HG02840 (cell line): ENCODE data around the gene PAK5.

ENCODE experiments used
- ATAC-seq: cut with Tn5 transposase; IDR thresholded peaks from one replicate; pipeline ENCODE4 v1.9.1; 2021; ENCODE audit warnings: mild to moderate bottlenecking, moderate library complexity, moderate number of reproducible peaks; ENCODE audit not compliant: unreplicated experiment, low FRiP score

The PAK5 gene

DNA sequence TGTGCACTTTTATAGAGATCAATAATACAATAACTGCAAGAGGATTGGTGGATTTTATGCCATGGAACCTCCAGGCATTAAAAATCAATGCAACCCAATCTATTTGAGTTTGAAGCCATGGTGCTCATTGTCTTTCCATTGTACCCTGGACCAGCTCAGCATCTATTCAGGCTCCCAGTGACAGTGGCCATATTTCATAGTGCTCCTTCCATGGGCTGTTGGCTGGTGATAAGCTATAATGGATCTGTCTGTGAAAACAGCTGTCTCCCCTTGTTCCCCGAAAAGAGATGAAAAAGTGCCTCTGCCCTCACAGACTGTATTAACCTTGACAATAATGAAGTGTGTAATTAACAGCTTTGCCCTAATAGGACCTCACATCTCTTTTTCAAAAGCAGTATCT, 250.2 kb downstream of the PAK5 start:
- ATAC-seq, result no peak

DNA sequence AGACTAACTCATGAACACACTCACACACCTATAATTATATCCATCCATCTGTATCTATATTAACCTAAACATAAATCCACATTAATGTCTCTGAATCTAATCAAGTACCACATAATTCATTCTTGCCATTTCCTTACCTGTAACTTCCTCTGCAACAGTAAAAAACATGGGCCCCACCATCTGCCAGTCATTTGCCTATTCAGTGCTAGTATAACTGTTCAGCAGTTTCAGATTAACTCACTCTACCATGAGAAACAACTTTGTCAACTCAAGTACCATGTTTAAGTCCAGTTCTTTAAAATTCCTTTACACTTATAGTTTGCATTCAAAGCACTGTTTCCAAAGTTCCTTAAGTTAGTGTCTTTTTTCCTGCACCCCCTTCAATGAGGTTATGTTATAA, 255.7 kb downstream of the PAK5 start:
- no peak for ATAC-seq

DNA sequence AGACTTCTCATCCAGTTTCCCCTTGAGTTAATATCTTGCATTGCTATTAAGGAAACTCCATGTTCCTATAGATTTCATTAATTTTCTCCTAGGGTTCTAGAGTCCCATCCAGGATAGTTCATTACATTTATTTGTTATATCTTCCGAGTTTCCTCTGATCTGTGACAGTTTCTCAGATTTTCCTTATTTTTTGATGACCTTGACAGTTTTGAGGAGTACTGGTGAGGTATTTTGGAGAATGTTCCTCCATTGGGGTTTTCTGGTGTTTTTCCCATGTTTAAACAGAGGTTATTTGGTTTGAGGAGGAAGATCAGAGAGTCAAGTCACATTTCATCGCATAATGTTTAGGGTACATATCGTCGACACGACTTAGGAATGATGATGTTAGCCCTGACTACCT, 256.7 kb downstream of the PAK5 start:
- no peak for ATAC-seq

GRCh38 chr20:9581509-9581908, 257.4 kb downstream of the PAK5 start:
- no peak for ATAC-seq

- ATAC-seq, result no peak
These were observed 260.3 kb downstream of the PAK5 start for GRCh38 chr20:9578594-9578993.

GRCh38 chr20:9577397-9577796, 261.5 kb downstream of the PAK5 start:
- ATAC-seq, result no peak

GRCh38 chr20:9576695-9577094, 262.2 kb downstream of the PAK5 start:
- ATAC-seq, result no peak

DNA sequence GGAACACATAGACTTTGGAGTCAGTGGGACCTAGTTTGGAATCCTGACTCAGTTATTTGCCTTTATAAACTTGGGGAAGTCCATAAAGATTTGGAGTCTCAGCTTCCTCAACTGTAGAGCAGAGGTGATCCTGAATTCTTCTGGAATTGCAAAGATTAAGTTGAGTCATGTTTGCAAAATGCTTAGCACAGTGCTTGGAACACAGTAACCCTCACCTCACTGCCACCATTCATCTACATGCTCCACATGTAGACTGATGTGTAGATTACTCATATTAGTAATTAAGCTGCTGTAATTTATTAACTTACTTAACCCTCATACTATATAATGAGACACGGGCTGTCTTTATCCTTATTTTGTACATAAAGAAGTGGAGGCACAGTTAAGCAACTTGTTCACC, 263.0 kb downstream of the PAK5 start:
- no peak for ATAC-seq

- no peak for ATAC-seq
These were observed 264.1 kb downstream of the PAK5 start for GRCh38 chr20:9574776-9575175.

DNA sequence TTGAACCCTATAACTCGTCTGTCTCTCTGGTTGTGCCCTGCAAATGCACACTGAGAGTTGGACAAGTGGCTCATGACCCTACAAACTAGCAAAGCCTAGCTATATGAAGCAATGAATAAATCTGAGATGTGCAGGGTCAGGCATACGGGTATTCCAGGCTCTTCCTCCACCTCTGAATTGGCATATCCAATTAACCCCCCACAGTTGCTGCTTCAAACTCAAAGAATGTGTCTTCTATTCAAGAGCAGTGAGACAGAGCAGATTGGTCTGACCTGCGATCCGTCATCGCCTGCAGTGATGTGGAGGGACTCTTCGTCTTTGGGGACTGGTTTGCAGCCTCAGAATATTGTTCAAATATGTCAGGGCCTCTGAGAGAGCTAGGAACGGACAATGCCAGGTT, 264.7 kb downstream of the PAK5 start:
- ATAC-seq, result no peak

GRCh38 chr20:9573335-9574151, 265.3 kb downstream of the PAK5 start:
- no peak for ATAC-seq

GRCh38 chr20:9572670-9573069, 266.2 kb downstream of the PAK5 start:
- no peak for ATAC-seq

GRCh38 chr20:9571783-9572182, 267.1 kb downstream of the PAK5 start:
- no peak for ATAC-seq

DNA sequence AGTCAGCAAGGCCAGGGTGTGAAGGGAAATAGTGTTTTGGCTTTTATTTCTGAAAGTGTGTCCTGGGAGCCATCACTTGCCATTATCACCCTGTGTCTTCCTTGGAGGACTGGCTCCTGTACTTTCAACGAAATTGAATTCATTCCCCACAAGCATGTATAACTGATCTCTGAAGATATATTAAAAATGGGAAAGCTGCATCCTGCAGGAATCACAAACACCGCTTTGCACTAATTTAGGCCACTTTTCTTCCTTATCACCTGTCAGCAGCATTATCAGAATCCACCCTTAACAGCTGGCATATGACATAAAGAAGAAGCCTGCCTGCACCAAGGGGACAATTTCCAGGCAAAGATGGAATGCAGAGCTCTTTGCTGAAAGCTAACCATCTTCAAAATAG, 268.3 kb downstream of the PAK5 start:
- no peak for ATAC-seq

DNA sequence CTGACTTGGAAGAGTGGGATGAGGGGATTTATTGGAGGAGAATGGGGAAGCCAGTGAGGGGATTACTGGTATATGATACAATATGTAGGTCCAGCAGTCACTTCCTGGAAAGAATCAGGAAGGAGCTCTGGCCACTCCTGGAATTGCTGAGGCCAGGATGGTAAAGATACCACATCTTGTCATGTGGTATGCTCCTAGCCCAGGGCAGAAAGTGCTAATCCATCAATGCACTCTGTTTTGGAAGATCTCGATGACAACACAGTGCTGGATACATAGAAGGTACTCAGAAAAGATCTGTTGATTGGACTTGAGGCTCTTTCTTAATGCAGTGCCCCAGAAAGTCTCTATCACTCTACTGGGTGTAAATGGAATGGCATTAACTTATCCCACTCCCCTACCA, 271.9 kb downstream of the PAK5 start:
- no peak for ATAC-seq

DNA sequence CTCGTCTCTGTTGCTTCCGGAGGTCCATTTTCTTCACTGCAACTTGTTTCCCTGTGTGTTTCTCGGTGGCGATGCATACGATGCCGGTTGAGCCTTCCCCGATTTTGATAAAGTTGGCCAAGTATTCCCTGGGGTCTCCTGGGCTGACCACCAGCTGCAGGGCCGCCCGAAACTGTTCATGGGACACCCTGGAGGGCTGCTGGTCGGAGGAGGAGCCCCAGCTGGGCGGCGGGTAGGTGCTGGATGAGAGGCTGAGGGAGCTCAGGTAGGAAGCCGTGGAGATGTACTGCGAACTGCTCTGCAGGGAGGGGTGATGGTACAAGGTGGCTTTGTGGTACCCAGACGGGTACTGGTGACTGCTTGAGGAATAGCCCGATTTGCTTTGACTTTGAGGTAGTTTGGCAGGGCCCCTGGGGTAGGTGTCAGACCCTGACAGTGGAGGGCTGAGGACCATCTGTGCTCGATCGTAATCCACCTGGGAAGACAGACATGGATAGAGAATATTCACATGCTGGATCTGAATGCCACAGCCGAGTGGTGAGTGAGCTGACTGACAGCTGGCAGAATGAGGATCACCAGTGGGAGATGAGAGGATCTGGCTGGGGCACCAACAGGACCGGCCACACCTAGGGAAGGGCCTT, 272.8 kb downstream of the PAK5 start:
- no peak for ATAC-seq

DNA sequence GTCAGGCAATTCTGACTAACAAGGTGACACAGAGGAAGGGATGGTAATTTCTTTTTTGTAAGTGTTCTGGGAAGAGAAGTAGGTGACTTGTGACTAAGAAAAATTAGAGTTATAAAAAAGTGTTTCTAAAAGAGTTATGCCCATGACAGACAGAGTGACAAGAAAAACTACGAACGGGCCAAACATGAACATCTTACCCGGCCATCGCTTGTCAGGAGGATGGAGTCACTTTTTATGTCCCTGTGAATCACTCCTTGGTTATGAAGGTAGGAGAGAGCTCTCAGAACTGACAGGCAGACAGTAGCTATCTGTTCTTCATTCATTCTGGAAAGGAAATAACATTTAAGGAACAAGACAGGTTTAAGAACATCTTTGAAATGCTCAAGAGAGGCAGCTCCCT, 281.5 kb downstream of the PAK5 start:
- ATAC-seq, result no peak

GRCh38 chr20:9555781-9556180, 283.1 kb downstream of the PAK5 start:
- ATAC-seq, result no peak

DNA sequence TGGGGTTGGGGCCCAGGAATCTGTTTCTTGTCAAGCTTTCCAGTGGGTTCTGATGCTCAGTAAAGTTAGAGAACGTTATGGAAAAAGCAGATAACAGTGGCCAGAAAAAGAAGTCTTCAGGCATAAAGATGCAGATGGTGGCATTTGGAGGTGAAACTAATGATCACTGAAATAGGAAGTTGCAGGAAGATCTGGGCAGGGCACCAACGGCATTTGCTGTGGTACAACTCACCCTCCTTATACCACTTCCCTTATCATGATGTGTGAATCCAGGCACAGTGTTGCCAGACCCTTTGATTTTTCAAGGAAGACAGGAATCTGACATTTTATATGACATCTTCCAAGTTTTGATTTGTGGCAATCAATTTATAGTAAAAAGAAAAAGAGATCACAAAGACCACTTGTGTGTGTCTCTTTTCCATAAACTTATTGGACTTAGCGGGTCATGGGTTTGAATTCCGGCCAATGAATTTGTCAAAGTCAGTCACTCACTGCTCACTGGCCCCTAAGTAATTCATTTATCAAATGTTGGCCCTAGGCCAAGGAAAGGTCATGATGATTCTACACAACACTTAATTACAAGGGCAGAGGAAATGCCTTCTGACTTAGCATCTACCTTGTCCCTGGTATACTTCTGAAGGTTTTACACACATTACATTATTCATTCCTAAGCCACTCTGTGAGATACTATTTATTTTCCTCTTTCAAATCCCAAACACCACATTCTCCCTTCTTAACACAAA, 286.9 kb downstream of the PAK5 start:
- ATAC-seq, result no peak

DNA sequence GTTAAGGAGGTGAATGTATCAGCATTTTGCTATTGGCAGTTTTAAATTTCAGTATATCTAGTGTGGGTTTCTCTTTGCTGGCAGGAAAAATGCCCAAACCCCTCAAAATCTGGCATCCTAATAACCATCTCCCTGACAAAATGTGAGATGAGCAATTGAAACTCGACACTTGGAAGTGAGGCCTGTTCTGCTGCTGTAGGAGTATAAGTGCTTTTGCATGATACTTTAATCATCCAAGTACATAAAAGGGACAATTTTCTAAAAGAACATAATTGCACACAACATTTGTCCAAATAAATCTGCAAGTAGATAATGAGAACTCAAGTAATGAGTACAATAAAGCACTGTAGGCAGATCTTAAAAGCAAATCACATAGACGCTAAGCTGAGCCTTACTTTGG, 288.0 kb downstream of the PAK5 start:
- no peak for ATAC-seq

DNA sequence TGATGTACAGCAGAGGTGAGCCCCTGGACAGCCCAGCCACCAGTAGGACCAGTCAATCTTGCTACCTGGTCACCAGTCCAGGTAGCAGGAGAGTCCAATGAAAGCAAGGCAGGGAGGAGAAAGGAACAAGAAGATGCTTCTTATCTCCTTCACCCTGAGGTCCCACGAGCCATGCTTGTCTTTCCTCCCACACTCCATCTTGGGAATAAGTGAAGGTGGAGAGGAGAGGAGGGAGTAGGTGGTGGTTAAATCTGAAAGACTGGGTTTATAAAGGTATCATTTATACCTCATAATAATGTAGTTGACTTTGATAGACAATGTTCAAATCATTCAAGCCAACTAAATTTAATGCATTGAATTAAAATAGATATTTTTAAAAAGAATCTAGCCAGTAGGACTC, 288.6 kb downstream of the PAK5 start:
- ATAC-seq, result no peak

DNA sequence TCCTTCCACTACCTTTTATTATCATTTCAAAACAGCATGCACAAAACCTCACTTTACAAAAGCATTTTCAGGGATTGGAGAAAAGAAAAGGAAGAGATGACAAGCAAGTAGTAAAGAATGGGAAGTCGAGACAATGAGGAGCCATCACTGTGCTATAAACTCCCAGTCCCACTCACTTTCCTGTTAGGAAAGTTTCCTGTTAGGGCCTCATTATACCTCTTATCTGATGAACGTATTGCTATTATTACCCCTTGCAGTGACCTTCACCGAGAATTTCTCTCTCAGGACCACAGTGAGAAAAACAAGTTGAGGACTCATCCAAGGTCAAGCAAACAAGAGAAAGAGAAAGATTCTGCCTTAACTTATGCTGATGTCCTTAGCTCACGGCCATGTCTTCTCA, 295.7 kb downstream of the PAK5 start:
- no peak for ATAC-seq
